Astrocyte of the spinal cord (primary cell): ENCODE results near the gene OR10G3.

Experiments
- DNase-seq: peaks from one replicate; pipeline ENCODE4 v3.0.0; 2011; ENCODE audit warnings: low read depth, low spot score
- H3K4me3 ChIP-seq: 2 replicates; pipeline ENCODE4 v1.5.1; 2011; ENCODE audit warnings: low read depth, mild to moderate bottlenecking, low read length, moderate library complexity
- CTCF ChIP-seq: IDR thresholded peaks from 2 replicates; pipeline ENCODE4 v1.5.1; 2012; ENCODE audit warnings: low read depth, mild to moderate bottlenecking, low read length, inconsistent platforms
- in situ Hi-C: cut with HindIII; loops from 2 replicates; pipeline ENCODE4 v1.10.0; 2017; ENCODE audit warnings: low sequenced_read_pairs

The OR10G3 gene

GRCh38 chr14:21535545-21536417, 44.1 kb downstream of the OR10G3 start:
- in situ Hi-C loops = no loop called here
- DNase-seq = no peak

GRCh38 chr14:21534576-21534975, 45.3 kb downstream of the OR10G3 start:
- no peak for TF ChIP-seq CTCF
- in situ Hi-C loops = no loop called here
- no peak overlapping the region for H3K4me3 ChIP-seq

More at GRCh38 chr14:21535545-21536417, 44.1 kb downstream of the OR10G3 start:
- no peak for TF ChIP-seq CTCF
- H3K4me3 ChIP-seq = no peak overlapping the region

GRCh38 chr14:21533294-21533693, 46.6 kb downstream of the OR10G3 start:
- TF ChIP-seq CTCF = no peak

More at GRCh38 chr14:21534576-21534975, 45.3 kb downstream of the OR10G3 start:
- no peak for DNase-seq

GRCh38 chr14:21529515-21529914, 50.4 kb downstream of the OR10G3 start:
- H3K4me3 ChIP-seq = no peak overlapping the region
- no peak for DNase-seq
- no peak for TF ChIP-seq CTCF
- in situ Hi-C loops = no loop called here

More at GRCh38 chr14:21533294-21533693, 46.6 kb downstream of the OR10G3 start:
- no peak overlapping the region for H3K4me3 ChIP-seq
- DNase-seq = no peak
- in situ Hi-C loops = no loop called here

GRCh38 chr14:21528381-21529348, 51.2 kb downstream of the OR10G3 start:
- in situ Hi-C loops = no loop called here
- DNase-seq = no peak
- no peak overlapping the region for H3K4me3 ChIP-seq
- TF ChIP-seq CTCF = no peak

GRCh38 chr14:21527318-21527679, 52.6 kb downstream of the OR10G3 start:
- TF ChIP-seq CTCF = no peak
- no peak for DNase-seq
- no peak overlapping the region for H3K4me3 ChIP-seq
- in situ Hi-C loops = no loop called here
